Head of caudate nucleus (tissue), 42 donors: ENCODE results near the gene ACBD3.
A peak's percentile ranks its signal among the peaks of the same experiment; 100 is the strongest.
"Not testable (repeated sequence)": the region's sequence is repeated elsewhere in the genome, so short reads cannot be mapped to it uniquely, and the experiment has no call there.

Experiments
- DNase-seq, 42 donors: peaks; one replicate each; pipeline versions ENCODE4 v3.0.0 to v3.0.0-alpha.2; 2020 to 2021; ENCODE audit warnings: mixed read lengths in 7 of 42
- intact Hi-C: fragments of 100-400 bp; cut with DNase I; formaldehyde crosslinking; loops from one replicate; pipeline ENCODE4 v1.15.0; 2022

ACBD3 gene

DNA sequence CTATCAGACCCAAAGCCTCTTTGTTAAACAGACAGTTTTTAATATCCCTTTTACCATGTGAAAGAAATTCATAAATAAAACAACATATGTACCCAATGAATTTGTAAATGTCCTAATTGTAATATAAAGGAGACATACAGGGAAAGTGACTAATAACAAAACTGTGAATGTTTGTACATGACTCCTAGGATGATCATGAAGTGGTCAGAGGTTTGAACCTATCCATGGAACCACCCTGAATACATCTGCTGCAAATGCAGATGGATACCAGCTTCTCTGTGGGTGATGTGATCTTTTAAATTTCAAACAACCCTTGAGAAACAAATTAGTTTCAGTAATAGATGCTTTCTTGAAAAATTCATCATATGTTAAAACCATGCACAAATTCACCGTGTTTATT lies 16.7 kb upstream of the ACBD3 start:
- intact Hi-C loops = no loop called here
- no peak for DNase-seq

DNA sequence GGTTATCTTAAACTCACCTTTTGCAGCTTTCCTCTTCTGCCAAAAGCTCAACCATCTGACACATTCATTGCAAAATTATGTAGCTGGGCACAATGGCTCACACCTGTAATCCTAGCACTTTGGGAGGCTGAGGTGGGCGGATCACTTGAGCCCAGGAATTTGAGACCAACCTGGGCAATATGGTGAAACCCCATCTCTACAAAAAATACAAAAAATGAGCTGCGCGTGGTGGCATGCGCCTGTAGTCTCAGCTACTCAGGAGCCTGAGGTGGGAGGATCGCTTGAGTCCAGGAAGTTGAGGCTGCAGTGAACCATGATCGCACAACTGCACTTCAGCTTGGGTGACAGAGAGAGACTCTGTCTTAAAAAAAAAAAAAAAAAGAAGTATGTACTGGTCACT lies 16.1 kb upstream of the ACBD3 start:
- DNase-seq, intact Hi-C loops: not testable (repeated sequence)

DNA sequence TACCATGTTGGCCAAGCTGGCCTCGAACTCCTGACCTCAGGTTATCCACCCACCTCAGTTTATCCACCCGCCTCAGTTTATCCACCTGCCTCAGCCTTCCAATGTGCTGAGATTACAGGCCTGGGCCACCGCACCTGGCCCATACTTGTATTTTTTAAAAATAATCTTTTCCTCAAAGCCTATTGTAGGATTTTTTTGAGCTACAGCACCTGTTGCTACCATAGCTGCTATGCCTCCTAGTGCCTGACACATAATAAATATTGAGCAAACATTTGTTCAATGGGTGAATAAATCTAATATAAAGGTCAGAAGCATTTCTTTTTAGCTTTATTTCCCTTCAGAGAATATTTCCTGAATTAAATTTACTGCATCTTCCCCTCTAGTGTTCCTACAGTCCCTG lies 15.7 kb upstream of the ACBD3 start:
- intact Hi-C loops = no loop called here
- DNase-seq = no peak

GRCh38 chr1:226201029-226201593 lies 14.6 kb upstream of the ACBD3 start:
- DNase-seq = no peak
- intact Hi-C loops = no loop called here

- intact Hi-C loops = no loop called here
- no peak for DNase-seq
Observed at GRCh38 chr1:226199971-226200370, 13.4 kb upstream of the ACBD3 start.

DNA sequence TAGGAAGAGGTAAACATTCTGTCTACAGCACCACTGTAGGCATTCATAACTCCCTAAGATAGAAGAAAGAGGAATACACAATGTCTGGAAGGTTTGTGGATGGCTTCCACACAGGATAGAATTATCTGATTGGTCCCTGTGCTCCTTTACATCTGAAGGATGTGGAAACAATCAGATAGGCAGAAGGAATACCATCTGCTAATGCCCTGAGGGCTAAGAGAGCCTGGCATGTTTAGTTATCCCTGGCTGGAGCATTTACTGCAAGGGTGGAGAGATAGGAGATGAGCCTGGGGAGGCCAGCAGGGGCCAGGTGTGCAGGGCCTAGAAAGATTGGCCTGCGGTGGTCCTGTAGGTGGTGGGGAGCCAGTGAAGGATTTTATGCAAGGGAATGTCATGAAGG lies 8.6 kb upstream of the ACBD3 start:
- intact Hi-C loops = no loop called here

GRCh38 chr1:226187380-226187779 lies 839 bp upstream of the ACBD3 start:
- DNase-seq = peak in 1 of 42 donors; percentile 2
- intact Hi-C loops = loop anchor here (5.0 to 10.0 kb wide), 2 partner anchors 63 to 125 kb away; partner anchors contain the start of gene H3-3A

More for the DNA sequence above, 8.6 kb upstream of the ACBD3 start:
- DNase-seq = no peak

- no peak for DNase-seq
- intact Hi-C loops = loop anchor here (5.0 to 10.0 kb wide), 2 partner anchors 62 to 125 kb away; partner anchors contain the start of gene H3-3A
Observed at GRCh38 chr1:226187019-226187322, 430 bp upstream of the ACBD3 start.

DNA sequence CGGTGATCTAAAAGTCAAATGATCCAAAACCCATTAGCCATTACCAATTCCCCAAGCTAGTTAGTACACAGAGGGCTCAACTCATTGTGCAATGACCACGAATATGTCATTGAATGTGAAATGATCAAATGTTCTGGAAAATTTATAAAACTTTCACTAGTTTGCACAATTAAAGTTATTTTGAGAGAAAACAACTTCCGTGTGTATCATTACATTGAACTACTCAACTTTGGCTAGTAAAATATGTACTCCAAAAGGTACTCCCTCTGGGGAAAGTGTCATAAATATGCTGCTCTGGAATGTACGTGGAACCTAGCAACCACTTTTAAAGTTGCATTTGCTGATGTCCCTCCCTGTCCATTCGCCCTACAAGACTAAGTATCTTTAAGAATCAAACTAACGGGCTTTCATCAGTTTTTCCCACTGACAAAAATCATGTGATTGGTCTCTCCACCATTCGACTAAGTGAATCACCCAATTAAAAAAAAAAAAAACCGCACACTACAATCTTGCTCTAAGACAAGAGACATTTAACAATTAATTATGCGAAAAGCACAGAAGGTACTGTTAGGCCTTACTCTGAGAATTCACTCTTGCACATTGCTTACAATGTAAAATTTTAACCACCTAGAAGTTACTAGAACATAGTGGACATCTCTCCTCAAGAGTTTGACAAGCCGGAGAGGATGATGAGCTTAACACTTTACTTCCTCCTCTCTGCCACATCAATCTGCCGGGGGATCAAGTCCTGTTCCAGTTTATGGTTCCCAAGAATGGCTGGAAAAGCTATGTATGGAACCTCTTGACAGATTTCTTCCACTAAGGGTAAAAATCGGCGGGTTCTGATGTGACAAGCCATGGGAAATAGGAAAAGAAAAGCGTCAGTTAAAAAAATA lies 1.2 kb downstream of the ACBD3 start:
- DNase-seq = peak in 1 of 42 donors; percentile 9
- intact Hi-C loops = loop anchor here (5.0 to 10.0 kb wide), 2 partner anchors 61 to 123 kb away; partner anchors contain the start of gene H3-3A

DNA sequence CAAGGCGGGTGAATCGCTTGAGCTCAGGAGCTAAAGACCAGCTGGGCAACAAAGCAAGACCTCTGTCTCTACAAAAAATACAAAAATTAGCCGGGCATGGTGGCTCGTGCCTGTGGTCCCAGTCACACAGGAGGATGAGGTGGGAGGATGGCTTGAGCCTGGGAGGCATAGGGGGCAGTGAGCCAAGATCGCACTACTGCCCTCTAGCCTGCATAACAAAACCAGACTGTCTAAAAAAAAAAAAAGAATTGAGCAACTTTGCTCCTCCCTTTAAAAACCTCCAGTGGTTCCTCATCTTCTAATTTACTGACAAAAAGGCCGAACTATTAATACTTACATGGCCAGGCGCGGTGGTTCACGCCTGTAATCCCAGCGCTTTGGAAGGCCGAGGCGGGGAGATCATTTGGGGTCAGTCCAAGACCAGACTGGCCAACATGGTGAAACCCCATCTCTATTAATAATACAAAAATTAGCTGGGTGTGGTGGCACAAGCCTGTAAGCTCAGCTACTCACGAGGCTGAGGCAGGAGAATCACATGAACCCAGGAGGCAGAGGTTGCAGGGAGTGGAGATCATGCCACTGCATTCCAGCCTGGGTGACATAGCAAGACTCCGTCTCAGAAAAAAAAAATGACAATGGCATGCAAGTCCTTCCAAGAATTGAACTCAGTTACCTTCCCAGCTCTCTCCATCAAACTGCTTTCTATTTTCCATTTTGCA lies 4.4 kb downstream of the ACBD3 start:
- intact Hi-C loops = loop anchor here (10.0 kb wide), 1 partner anchor 57 kb away; no protein-coding TSS in a partner anchor
- DNase-seq = peak in 28 of 42 donors; percentile 7 to 53 (median 25)

GRCh38 chr1:226176870-226177269 lies 9.7 kb downstream of the ACBD3 start:
- intact Hi-C loops = no loop called here
- no peak for DNase-seq

DNA sequence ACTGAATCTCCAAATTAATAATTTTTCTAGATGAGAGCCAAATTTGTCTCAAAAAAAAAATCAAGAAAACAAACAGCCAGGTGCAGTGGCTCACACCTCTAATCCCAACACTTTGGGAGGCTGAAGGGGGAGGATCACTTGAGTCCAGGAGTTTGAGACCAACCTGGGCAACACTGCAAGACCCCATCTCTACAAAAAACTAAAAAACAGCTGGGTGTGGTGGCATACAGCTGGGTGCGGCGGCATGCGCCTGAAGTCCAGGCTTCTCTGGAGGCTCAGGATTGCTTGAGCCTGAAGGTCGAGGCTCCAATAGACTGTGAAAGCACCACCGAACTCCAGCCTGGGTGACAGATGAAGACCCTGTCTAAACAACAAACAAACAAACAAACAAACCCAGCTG lies 14.0 kb downstream of the ACBD3 start:
- intact Hi-C loops = no loop called here
- DNase-seq = no peak

DNA sequence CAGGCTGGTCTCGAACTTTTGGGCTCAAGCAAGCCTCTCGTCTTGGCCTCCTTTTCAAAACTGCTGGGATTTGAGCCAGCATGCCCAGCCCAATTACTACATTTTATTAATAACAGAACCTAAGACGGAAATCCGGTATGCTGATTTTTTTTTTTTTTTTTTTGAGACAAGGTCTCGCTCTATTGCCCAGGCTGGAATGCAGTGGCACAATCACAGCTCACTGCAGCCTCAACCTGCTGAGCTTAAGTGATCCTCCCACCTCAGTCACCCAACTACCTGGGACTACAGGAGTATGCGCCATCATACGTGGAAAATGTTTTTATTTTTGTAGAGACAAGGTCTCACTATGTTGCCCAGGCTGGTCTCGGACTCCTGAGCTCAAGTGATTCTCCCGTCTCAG lies 20.2 kb downstream of the ACBD3 start:
- intact Hi-C loops = no loop called here
- no peak for DNase-seq

DNA sequence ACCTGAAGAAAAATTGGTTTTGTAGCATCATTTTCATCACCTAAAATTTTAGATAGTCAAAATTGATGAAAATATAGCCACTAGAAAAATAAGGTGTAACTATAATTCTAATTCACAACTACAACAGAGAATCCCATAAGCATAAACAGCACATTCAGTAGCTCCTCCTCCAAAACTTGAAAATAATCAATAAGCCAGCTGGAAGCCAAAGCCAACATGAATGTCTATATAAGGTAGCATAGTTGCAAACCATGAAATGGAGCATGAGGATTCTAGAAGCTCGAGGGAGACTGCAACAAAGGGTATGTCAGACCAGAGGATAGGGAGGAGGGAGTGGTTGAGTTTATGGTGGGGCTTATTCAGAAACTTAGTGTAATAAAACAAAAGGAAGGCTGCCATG lies 22.4 kb downstream of the ACBD3 start:
- DNase-seq = no peak

DNA sequence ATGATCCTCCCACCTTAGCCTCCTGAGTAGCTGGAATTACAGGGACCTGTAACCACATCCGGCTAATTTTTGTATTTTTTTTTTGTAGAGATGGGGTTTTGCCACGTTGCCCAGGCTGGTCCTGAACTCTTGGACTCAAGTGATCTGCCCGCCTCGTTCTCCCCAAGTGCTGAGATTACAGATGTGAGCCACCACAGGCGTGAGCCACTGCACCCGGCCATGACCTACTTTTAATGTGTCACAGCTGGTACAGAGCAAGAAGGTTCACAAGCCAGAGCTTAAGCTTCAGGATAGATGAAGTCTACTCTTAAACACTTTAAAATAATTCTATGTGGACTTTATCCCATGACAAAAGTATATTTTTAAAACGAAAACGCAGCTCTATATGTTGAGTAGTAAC lies 23.6 kb downstream of the ACBD3 start:
- intact Hi-C loops = no loop called here
- no peak for DNase-seq

More for the DNA sequence above, 22.4 kb downstream of the ACBD3 start:
- intact Hi-C loops = no loop called here

- intact Hi-C loops = no loop called here
Observed at GRCh38 chr1:226158983-226159382, 27.6 kb downstream of the ACBD3 start.

DNA sequence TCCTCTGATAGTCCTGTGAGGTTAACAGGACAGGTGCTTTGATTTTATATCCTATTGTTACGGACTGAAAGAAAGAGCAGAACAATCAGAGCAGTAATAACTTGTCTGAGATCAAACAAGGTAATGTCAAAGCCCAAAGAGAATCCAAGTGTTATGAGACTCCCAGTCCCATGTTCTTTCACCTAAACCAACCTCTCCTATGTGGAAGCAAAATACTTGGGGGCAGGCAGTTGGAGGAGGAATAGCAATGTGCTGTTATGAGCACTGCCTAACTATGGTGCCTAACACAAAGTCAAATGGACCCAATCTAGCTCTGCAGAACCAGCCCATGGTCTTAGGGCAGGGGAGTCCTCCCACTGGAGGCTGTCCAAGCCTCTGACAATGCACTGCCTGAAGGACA lies 28.1 kb downstream of the ACBD3 start:
- intact Hi-C loops = no loop called here
- DNase-seq = peak in 1 of 42 donors; percentile 12

More at GRCh38 chr1:226158983-226159382, 27.6 kb downstream of the ACBD3 start:
- no peak for DNase-seq

GRCh38 chr1:226157761-226158316 lies 28.7 kb downstream of the ACBD3 start:
- intact Hi-C loops = no loop called here
- no peak for DNase-seq

DNA sequence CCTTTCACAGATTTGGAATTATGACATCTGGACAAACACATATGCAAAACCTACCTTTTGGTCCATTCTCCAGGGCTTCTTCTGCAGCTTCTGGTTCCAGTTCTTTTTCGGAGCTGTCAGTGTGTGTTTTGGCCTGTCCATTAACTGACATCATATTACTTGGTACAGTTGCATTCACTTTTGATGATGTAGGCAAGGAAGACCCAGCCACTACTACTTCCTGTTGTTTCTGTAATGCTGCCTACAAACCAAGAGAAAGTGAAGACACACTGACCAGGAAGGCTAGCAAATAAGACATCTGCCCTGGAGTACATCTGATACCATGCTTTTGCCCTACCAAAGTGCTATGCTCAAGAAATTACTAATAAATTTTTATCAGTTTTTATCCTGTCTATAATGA lies 31.9 kb downstream of the ACBD3 start:
- intact Hi-C loops = no loop called here
- peak in 1 of 42 donors; percentile 17 for DNase-seq

- intact Hi-C loops = no loop called here
- peak in 1 of 42 donors; percentile 17 for DNase-seq
Observed at GRCh38 chr1:226149806-226150205, 36.7 kb downstream of the ACBD3 start.
